Activated B cell treated with CpG ODN at 0.5 μM for 24 hours (primary cell): ENCODE results near the gene RPAP3. TPM values are rescaled to one million over a fixed set of nuclear protein-coding genes. Genes with fewer than 3 reads are reported as not detected.
A peak's percentile ranks its signal among the peaks of the same experiment; 100 is the strongest.
"Not testable (repeated sequence)": the region's sequence is repeated elsewhere in the genome, so short reads cannot be mapped to it uniquely, and the experiment has no call there.

Experiments
- ATAC-seq: fragments of 200-7000 bp; cut with Tn5 transposase; one replicate; pipeline ENCODE4 v1.10.0; 2021; ENCODE audit warnings: low read depth, mild to moderate bottlenecking, moderate library complexity
- CTCF ChIA-PET: fragments of 350-600 bp; sonication (Branson Sonifier 250); formaldehyde crosslinking; loops from one replicate; lab custom pipeline; 2021; ENCODE audit warnings: antibody characterized with exemption; lab: Charles Lee
- POLR2A ChIA-PET: fragments of 350-600 bp; sonication (Branson Sonifier 250); formaldehyde crosslinking; loops from one replicate; lab custom pipeline; 2021; ENCODE audit warnings: antibody characterized with exemption; lab: Charles Lee
- DNase-seq: peaks from one replicate; pipeline ENCODE4 v3.0.0; 2022
- H3K27ac Mint-ChIP-seq: one replicate; pipeline ENCODE4 v1.8.0; 2020; ENCODE audit warnings: mixed read lengths
- H3K27me3 Mint-ChIP-seq: one replicate; pipeline ENCODE4 v1.8.0; 2021; ENCODE audit warnings: mixed read lengths
- H3K36me3 Mint-ChIP-seq: one replicate; pipeline ENCODE4 v1.8.0; 2021; ENCODE audit warnings: low read depth, mixed read lengths
- H3K4me1 Mint-ChIP-seq: one replicate; pipeline ENCODE4 v1.8.0; 2021; ENCODE audit warnings: mixed read lengths
- H3K4me3 Mint-ChIP-seq: one replicate; pipeline ENCODE4 v1.8.0; 2020; ENCODE audit warnings: mild to moderate bottlenecking, mixed read lengths
- H3K9me3 Mint-ChIP-seq: one replicate; pipeline ENCODE4 v1.8.0; 2020; ENCODE audit warnings: mixed read lengths
- CTCF ChIP-seq: fragments of 200-600 bp; IDR thresholded peaks from one replicate; pipeline ENCODE4 v1.8.0; 2022; ENCODE audit warnings: antibody characterized with exemption, mild to moderate bottlenecking
- intact Hi-C: fragments of 100-400 bp; cut with micrococcal nuclease; formaldehyde crosslinking; loops from one replicate; pipeline ENCODE4 v1.15.1; 2024
- total RNA-seq: library from RNA; stranded (reverse); gene quantifications from 2 replicates; pipeline ENCODE4 v1.2.3, GENCODE V29; 2022

The RPAP3 gene
- total RNA-seq, 1 donor from 2014 or later, result 60.5 TPM

GRCh38 chr12:47686645-47687240, 19.1 kb downstream of the RPAP3 start:
- TF ChIP-seq CTCF, result peak; percentile 21
- Mint-ChIP-seq H3K36me3 (peaks cover 61% of the 10 kb centered on the region), H3K9me3 (no peaks in the 10 kb centered on the region), H3K27me3 (no peaks in the 10 kb centered on the region), H3K4me3 (no peak overlapping the region), H3K4me1 (peaks cover 8% of the 10 kb centered on the region), H3K27ac (no peak overlapping the region)
- DNase-seq (no peak), ATAC-seq (no peak)
- intact Hi-C loops, result loop anchor here (1.0 to 10.0 kb wide), 4 partner anchors 35 to 1012 kb away; no protein-coding TSS in a partner anchor
- POLR2A ChIA-PET, result interaction anchor here (0.6 to 1.0 kb wide), 4 partner anchors 339 to 1697 kb away, joined by 3 read pairs; partner anchors contain the start of gene SCAF11
- CTCF ChIA-PET, result interaction anchor here (0.6 to 4.9 kb wide), 16 partner anchors 8 to 1562 kb away, joined by 3 to 56 read pairs (median 4); partner anchors contain the start of gene RPAP3

GRCh38 chr12:47679785-47680184, 26.0 kb downstream of the RPAP3 start:
- ChIA-PET POLR2A (no interaction called here), CTCF (no interaction called here)
- intact Hi-C loops, result loop anchor here (10.0 kb wide), 1 partner anchor 1005 kb away; no protein-coding TSS in a partner anchor
- no peaks in the 10 kb centered on the region for H3K27me3 Mint-ChIP-seq
- no peaks in the 10 kb centered on the region for H3K9me3 Mint-ChIP-seq
- H3K4me3 Mint-ChIP-seq, result no peak overlapping the region
- H3K4me1 Mint-ChIP-seq, result peaks cover 18% of the 10 kb centered on the region
- no peak for TF ChIP-seq CTCF
- ATAC-seq (no peak), DNase-seq (no peak)
- H3K36me3 Mint-ChIP-seq, result peaks cover 83% of the 10 kb centered on the region
- H3K27ac Mint-ChIP-seq, result no peak overlapping the region

GRCh38 chr12:47672068-47672467, 33.8 kb downstream of the RPAP3 start:
- no peak for DNase-seq
- H3K27me3 Mint-ChIP-seq, result no peaks in the 10 kb centered on the region
- ChIA-PET CTCF (no interaction called here), POLR2A (no interaction called here)
- H3K27ac Mint-ChIP-seq, result peak overlapping the region; percentile 53
- intact Hi-C loops, result no loop called here
- TF ChIP-seq CTCF, result no peak
- no peak for ATAC-seq
- no peak overlapping the region for H3K4me3 Mint-ChIP-seq
- no peaks in the 10 kb centered on the region for H3K9me3 Mint-ChIP-seq
- peaks cover 14% of the 10 kb centered on the region for H3K4me1 Mint-ChIP-seq
- peaks cover 75% of the 10 kb centered on the region for H3K36me3 Mint-ChIP-seq

GRCh38 chr12:47667935-47668334, 37.9 kb downstream of the RPAP3 start:
- DNase-seq, H3K27ac Mint-ChIP-seq, H3K4me1 Mint-ChIP-seq, POLR2A ChIA-PET, H3K9me3 Mint-ChIP-seq, ATAC-seq, H3K4me3 Mint-ChIP-seq, intact Hi-C loops, CTCF ChIA-PET, H3K27me3 Mint-ChIP-seq: not testable (repeated sequence)
- H3K36me3 Mint-ChIP-seq, result peaks cover 62% of the 10 kb centered on the region

- CTCF ChIA-PET, result interaction anchor here (0.8 to 3.6 kb wide), 8 partner anchors 14 to 620 kb away, joined by 3 to 21 read pairs (median 4); no protein-coding TSS in a partner anchor
- Mint-ChIP-seq H3K4me3 (no peak overlapping the region), H3K9me3 (no peaks in the 10 kb centered on the region), H3K27me3 (no peaks in the 10 kb centered on the region), H3K36me3 (peaks cover 9% of the 10 kb centered on the region), H3K4me1 (peaks cover 15% of the 10 kb centered on the region), H3K27ac (no peak overlapping the region)
- ATAC-seq (no peak), DNase-seq (no peak)
- intact Hi-C loops, result loop anchor here (2.0 kb wide), 1 partner anchor 512 kb away; no protein-coding TSS in a partner anchor
- POLR2A ChIA-PET, result no interaction called here
- TF ChIP-seq CTCF, result no peak
Measured at GRCh38 chr12:47652521-47653234, 53.2 kb downstream of the RPAP3 start.
